T-cell (primary cell): ENCODE results near the gene TRPM3. TPM values are rescaled to one million over a fixed set of nuclear protein-coding genes. Genes with fewer than 3 reads are reported as not detected.
"Not testable (repeated sequence)": the region's sequence is repeated elsewhere in the genome, so short reads cannot be mapped to it uniquely, and the experiment has no call there.

ENCODE experiments used
- ATAC-seq, 4 experiments: fragments of 200-7000 bp in 3 of 4; fragments of 150-1000 bp in 1 of 4; cut with Tn5 transposase; replicated peaks in 1 of 4; 1 replicate in 3 of 4; 2 replicates in 1 of 4; pipeline ENCODE4 v1.10.0; 2021; ENCODE audit warnings: moderate library complexity in 3 of 4, mild to moderate bottlenecking in 2 of 4, moderate number of reproducible peaks in 1 of 4
- CTCF ChIA-PET, 2 donors: fragments of 300-600 bp; sonication (Branson Sonifier 250); formaldehyde crosslinking; loops; one replicate each; lab custom pipeline; 2022; ENCODE audit warnings: antibody characterized with exemption in 2 of 2; lab: Charles Lee
- POLR2A ChIA-PET, 2 donors: fragments of 300-600 bp; sonication (Branson Sonifier 250); formaldehyde crosslinking; loops; one replicate each; lab custom pipeline; 2022; ENCODE audit warnings: antibody characterized with exemption in 2 of 2; lab: Charles Lee
- DNase-seq, 35 experiments: peaks; one replicate each; pipeline versions ENCODE4 v3.0.0 to v3.0.0-alpha.2; 2013 to 2023
- H3K27ac ChIP-seq: one replicate; pipeline ENCODE4 v1.5.1; 2013; ENCODE audit warnings: low read length
- H3K27me3 ChIP-seq, 2 experiments: replicated peaks in 1 of 2; 1 replicate in 1 of 2; 2 replicates in 1 of 2; pipeline versions ENCODE4 v1.6.1 to v1.7.0; 2013; ENCODE audit warnings: low read length in 1 of 2, mixed read lengths in 1 of 2; ENCODE audit not compliant: control insufficient read depth in 2 of 2, insufficient read depth in 2 of 2; ENCODE audit errors: extremely low read depth in 1 of 2
- H3K36me3 ChIP-seq, 2 donors: 1 replicate in 1 of 2; 2 replicates in 1 of 2; pipeline versions ENCODE4 v1.6.1 to v1.7.0; 2013; ENCODE audit warnings: low read length in 1 of 2; ENCODE audit not compliant: control insufficient read depth in 2 of 2, insufficient read depth in 1 of 2; ENCODE audit errors: extremely low read depth in 1 of 2
- H3K4me1 ChIP-seq, 2 experiments: 1 replicate in 1 of 2; 2 replicates in 1 of 2; pipeline versions ENCODE4 v1.6.1 to v1.7.0; 2013; ENCODE audit warnings: low read length in 2 of 2, mixed read lengths in 1 of 2; ENCODE audit not compliant: insufficient read depth in 2 of 2, control insufficient read depth in 1 of 2; ENCODE audit errors: extremely low read depth in 1 of 2
- H3K4me3 ChIP-seq, 2 donors: 1 replicate in 1 of 2; 2 replicates in 1 of 2; pipeline versions ENCODE4 v1.5.1 to v1.7.0; 2013; ENCODE audit warnings: mild to moderate bottlenecking in 2 of 2, low read length in 1 of 2, moderate library complexity in 1 of 2; ENCODE audit not compliant: control insufficient read depth in 1 of 2; ENCODE audit errors: extremely low read depth in 1 of 2
- H3K9me3 ChIP-seq: 2 replicates; pipeline ENCODE4 v1.7.0; 2013
- H3K27ac Mint-ChIP-seq, 2 donors: one replicate each; pipeline ENCODE4 v1.8.0; 2020 to 2021; ENCODE audit warnings: mild to moderate bottlenecking in 2 of 2, mixed read lengths in 2 of 2
- H3K27me3 Mint-ChIP-seq, 2 donors: one replicate each; pipeline ENCODE4 v1.8.0; 2021 to 2022; ENCODE audit warnings: mixed read lengths in 2 of 2
- H3K36me3 Mint-ChIP-seq: one replicate; pipeline ENCODE4 v1.8.0; 2021; ENCODE audit warnings: mixed read lengths
- H3K4me1 Mint-ChIP-seq, 3 donors: one replicate each; pipeline ENCODE4 v1.8.0; 2020 to 2022; ENCODE audit warnings: mixed read lengths in 3 of 3, mild to moderate bottlenecking in 1 of 3
- H3K4me3 Mint-ChIP-seq, 3 donors: one replicate each; pipeline ENCODE4 v1.8.0; 2020 to 2022; ENCODE audit warnings: mild to moderate bottlenecking in 3 of 3, mixed read lengths in 3 of 3, moderate library complexity in 3 of 3
- H3K9me3 Mint-ChIP-seq, 3 donors: one replicate each; pipeline ENCODE4 v1.8.0; 2020 to 2022; ENCODE audit warnings: mixed read lengths in 3 of 3
- WGBS: methylation state at CpG from one replicate; pipeline ENCODE4 v1.1.5; 2013; ENCODE audit warnings: missing lambda C conversion rate; ENCODE audit not compliant: insufficient coverage; 5-methylcytosine and 5-hydroxymethylcytosine counted together
- total RNA-seq, 35 experiments: library from RNA in 6 of 35; stranded (reverse) in 6 of 35; fragments of 120-200 nt in 1 of 35; gene quantifications; one replicate each; pipeline versions ENCODE4 v1.2.1 to v1.2.4 and lab custom pipeline; 2013 to 2026

The TRPM3 gene
- total RNA-seq, 5 donors from 2014 or later (not counting 1 experiment from before 2014, with no cell fraction given): not detected

DNA sequence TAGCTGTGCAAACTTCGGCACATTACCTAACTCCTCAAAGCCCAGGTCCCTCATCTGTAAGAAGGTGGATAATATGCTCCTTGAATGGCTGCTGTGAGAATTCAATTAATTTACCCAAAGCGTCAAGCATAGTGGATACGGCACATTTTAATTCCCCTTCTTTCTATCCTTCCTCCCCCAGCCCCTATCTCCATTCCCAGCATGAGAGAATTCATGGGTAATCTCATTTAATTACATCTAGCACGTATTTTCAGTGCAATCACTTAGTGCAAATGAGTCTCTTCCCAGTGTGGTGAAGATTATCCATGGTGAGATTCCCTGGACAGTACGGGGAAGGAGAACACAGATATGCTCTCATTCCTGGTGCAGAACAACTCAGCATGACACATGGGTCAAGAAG is 145.6 kb downstream of the TRPM3 start:
- POLR2A ChIA-PET: no interaction called here
- CTCF ChIA-PET: interaction anchor here in 1 of 2 donors (0.6 kb wide), 2 partner anchors 384 to 1027 kb away, joined by 3 to 10 read pairs; no protein-coding TSS in a partner anchor

GRCh38 chr9:70971723-70972122 is 149.7 kb downstream of the TRPM3 start:
- H3K36me3 ChIP-seq: no peaks in the 10 kb centered on the region
- no peak overlapping the region for H3K27ac Mint-ChIP-seq
- H3K4me1 Mint-ChIP-seq: no peaks in the 10 kb centered on the region
- no peaks in the 10 kb centered on the region for H3K27me3 Mint-ChIP-seq
- no CpG with 5 or more reads among the region's 1 CpG for WGBS
- no peak overlapping the region for H3K4me3 Mint-ChIP-seq
- H3K4me3 ChIP-seq: no peak overlapping the region
- no peaks in the 10 kb centered on the region for H3K9me3 ChIP-seq
- CTCF ChIA-PET: interaction anchor here in 1 of 2 donors (0.6 kb wide), 1 partner anchor 106 kb away, joined by 8 read pairs; no protein-coding TSS in a partner anchor
- no peaks in the 10 kb centered on the region for H3K4me1 ChIP-seq
- no peak overlapping the region for H3K27ac ChIP-seq
- no peak for DNase-seq
- H3K9me3 Mint-ChIP-seq: peaks cover 0 to 7% (median 0%) of the 10 kb centered on the region in 3 donors
- H3K36me3 Mint-ChIP-seq: no peaks in the 10 kb centered on the region
- no peaks in the 10 kb centered on the region for H3K27me3 ChIP-seq
- ATAC-seq: no peak
- POLR2A ChIA-PET: no interaction called here

More for the DNA sequence above, 145.6 kb downstream of the TRPM3 start:
- H3K9me3 ChIP-seq: no peaks in the 10 kb centered on the region
- no peak overlapping the region for H3K27ac ChIP-seq
- no peaks in the 10 kb centered on the region for H3K27me3 ChIP-seq
- Mint-ChIP-seq H3K36me3 (no peaks in the 10 kb centered on the region), H3K4me3 (no peak overlapping the region), H3K27ac (no peak overlapping the region), H3K4me1 (no peaks in the 10 kb centered on the region), H3K27me3 (peaks cover 3 to 6% of the 10 kb centered on the region in 2 donors), H3K9me3 (peaks cover 0 to 7% (median 0%) of the 10 kb centered on the region in 3 donors)
- H3K4me1 ChIP-seq: no peaks in the 10 kb centered on the region
- no peak overlapping the region for H3K4me3 ChIP-seq
- H3K36me3 ChIP-seq: no peaks in the 10 kb centered on the region
- no peak for ATAC-seq
- WGBS: 88% methylated on average over 1 of the region's 5 CpGs
- DNase-seq: no peak

DNA sequence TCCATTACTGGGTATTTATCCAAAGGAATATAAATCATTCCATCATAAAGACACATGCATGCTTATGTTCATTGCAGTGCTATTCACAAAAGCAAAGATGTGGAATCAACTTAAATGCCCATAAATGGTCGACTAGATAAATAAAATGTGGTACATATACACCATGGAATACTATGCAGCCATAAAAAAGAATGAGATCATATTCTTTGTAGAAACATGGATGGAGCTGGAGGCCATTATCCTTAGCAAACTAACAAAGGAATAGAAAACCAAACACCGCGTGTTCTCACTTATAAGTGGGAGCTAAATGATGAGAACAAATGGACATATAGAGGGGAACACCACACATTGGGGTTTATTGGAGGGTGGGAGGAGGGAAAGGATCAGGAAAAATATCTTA is 155.0 kb downstream of the TRPM3 start:
- H3K27ac Mint-ChIP-seq, H3K4me1 Mint-ChIP-seq, H3K36me3 Mint-ChIP-seq, CTCF ChIA-PET, H3K4me1 ChIP-seq, H3K27me3 ChIP-seq, H3K4me3 Mint-ChIP-seq, H3K4me3 ChIP-seq, DNase-seq, H3K9me3 ChIP-seq, H3K27me3 Mint-ChIP-seq, H3K27ac ChIP-seq, H3K9me3 Mint-ChIP-seq, H3K36me3 ChIP-seq, POLR2A ChIA-PET, ATAC-seq: not testable (repeated sequence)
- WGBS: no CpG with 5 or more reads among the region's 3 CpGs

- peaks cover 0 to 2% (median 0%) of the 10 kb centered on the region in 3 donors for H3K9me3 Mint-ChIP-seq
- ATAC-seq (no peak), DNase-seq (no peak)
- ChIA-PET POLR2A (no interaction called here), CTCF (no interaction called here)
- no peak overlapping the region for H3K4me3 Mint-ChIP-seq
- Histone ChIP-seq H3K27me3 (no peaks in the 10 kb centered on the region), H3K4me3 (no peak overlapping the region), H3K36me3 (no peaks in the 10 kb centered on the region), H3K4me1 (no peaks in the 10 kb centered on the region), H3K9me3 (no peaks in the 10 kb centered on the region), H3K27ac (no peak overlapping the region)
- H3K27me3 Mint-ChIP-seq: peaks cover 0 to 4% of the 10 kb centered on the region in 2 donors
- H3K36me3 Mint-ChIP-seq: no peaks in the 10 kb centered on the region
- no peak overlapping the region for H3K27ac Mint-ChIP-seq
- no peaks in the 10 kb centered on the region for H3K4me1 Mint-ChIP-seq
Measured at GRCh38 chr9:70964861-70965260, 156.6 kb downstream of the TRPM3 start.

- H3K27me3 ChIP-seq: no peaks in the 10 kb centered on the region
- H3K36me3 ChIP-seq: no peaks in the 10 kb centered on the region
- no peaks in the 10 kb centered on the region for H3K9me3 ChIP-seq
- ChIA-PET POLR2A (no interaction called here), CTCF (no interaction called here)
- 40% methylated on average over 1 of the region's 3 CpGs for WGBS
- H3K4me3 Mint-ChIP-seq: no peak overlapping the region
- H3K27me3 Mint-ChIP-seq: peaks cover 0 to 4% of the 10 kb centered on the region in 2 donors
- ATAC-seq (no peak), DNase-seq (no peak)
- H3K9me3 Mint-ChIP-seq: peaks cover 0 to 2% (median 0%) of the 10 kb centered on the region in 3 donors
- H3K27ac ChIP-seq: no peak overlapping the region
- H3K4me1 ChIP-seq: no peaks in the 10 kb centered on the region
- no peak overlapping the region for H3K27ac Mint-ChIP-seq
- no peaks in the 10 kb centered on the region for H3K4me1 Mint-ChIP-seq
- no peak overlapping the region for H3K4me3 ChIP-seq
- H3K36me3 Mint-ChIP-seq: no peaks in the 10 kb centered on the region
Measured at GRCh38 chr9:70963554-70963953, 157.9 kb downstream of the TRPM3 start.

- Mint-ChIP-seq H3K4me3 (no peak overlapping the region), H3K27me3 (peaks cover 0 to 4% of the 10 kb centered on the region in 2 donors), H3K36me3 (no peaks in the 10 kb centered on the region), H3K4me1 (no peaks in the 10 kb centered on the region), H3K27ac (no peak overlapping the region), H3K9me3 (peaks cover 0 to 2% (median 0%) of the 10 kb centered on the region in 3 donors)
- ChIA-PET POLR2A (no interaction called here), CTCF (no interaction called here)
- ATAC-seq: no peak
- H3K4me3 ChIP-seq: no peak overlapping the region
- H3K4me1 ChIP-seq: no peaks in the 10 kb centered on the region
- WGBS: 80% methylated on average over 2 of the region's 4 CpGs
- no peaks in the 10 kb centered on the region for H3K27me3 ChIP-seq
- H3K9me3 ChIP-seq: no peaks in the 10 kb centered on the region
- DNase-seq: no peak
- no peak overlapping the region for H3K27ac ChIP-seq
- H3K36me3 ChIP-seq: no peaks in the 10 kb centered on the region
Measured at GRCh38 chr9:70962761-70963440, 158.5 kb downstream of the TRPM3 start.
